ENCODE measurements around the gene DDAH1.
A peak's percentile ranks its signal among the peaks of the same experiment; 100 is the strongest.

DDAH1 gene

DNA sequence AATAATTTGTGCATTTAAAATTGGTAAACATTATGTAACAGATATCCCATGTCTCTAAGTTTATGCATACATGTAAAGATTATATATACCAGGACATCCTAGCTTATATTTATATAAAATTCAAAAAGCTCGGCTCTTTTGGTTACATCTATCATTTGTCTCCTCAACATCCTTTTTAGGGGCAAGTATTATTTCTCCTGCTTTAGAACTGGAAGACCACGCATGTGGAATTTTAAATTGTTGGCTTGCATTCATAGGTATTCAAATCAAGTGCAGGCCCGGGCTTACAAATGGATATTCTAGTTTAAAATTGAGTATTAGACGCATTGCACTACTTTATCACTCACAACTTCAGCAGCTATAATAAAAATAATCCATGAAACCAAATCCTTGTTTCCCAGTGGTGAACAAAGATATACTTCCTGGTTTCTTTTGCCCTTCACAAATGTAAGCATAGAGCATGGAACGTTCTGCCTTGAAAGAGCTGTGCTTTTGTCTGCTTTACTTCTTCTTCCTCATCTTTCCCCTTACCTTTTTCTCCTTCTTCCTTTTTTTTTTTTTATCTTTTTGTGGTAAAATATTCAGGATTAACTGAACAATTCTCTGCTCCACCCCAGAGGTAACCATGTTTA, 57.1 kb downstream of the DDAH1 start:
- no peak overlapping the region for H3K9ac ChIP-seq (ENCODE audit: low read length)

DNA sequence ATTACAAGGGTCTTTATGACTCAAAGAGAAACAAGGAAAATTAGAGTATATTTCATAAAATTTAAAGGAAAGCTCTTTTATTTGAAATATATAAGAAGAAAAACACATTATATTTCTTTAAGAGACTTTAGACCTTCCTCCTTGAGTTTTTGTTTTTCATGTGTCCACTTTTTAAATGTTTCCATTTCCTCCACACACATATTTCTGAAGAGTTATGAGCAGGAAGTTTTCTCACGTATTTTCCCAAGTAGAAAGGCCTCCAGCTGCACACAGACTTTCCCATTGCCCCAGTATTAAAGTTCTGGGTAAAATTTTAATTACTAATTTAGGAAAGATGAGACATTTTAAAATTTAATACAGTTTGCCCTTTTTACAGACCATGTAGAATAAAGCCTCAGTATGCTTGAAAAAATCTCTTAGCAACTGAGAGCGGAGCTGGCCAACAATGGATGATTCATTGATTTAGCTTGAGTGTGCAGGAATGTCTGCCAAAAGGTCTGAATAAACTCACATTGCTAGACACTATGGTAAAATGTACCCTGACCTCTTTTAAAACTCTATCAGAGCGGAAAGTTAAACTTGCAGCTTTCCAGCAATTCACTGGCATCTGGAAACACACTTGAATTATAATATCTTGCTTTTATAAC, 57.9 kb downstream of the DDAH1 start:
- Histone ChIP-seq H3K36me3 (ENCODE audit: insufficient read depth, low read length) (no peaks in the 10 kb centered on the region), H3K4me1 (ENCODE audit: insufficient read depth, low read length) (peaks cover 28% of the 10 kb centered on the region), H3K27me3 (ENCODE audit: control insufficient read depth in 1 of 2, insufficient read depth in 2 of 2, low read length in 2 of 2) (no peaks in the 10 kb centered on the region), H3K9ac (ENCODE audit: low read length) (no peak overlapping the region), H3K9me3 (ENCODE audit: low read length) (no peaks in the 10 kb centered on the region), H3K4me3 (ENCODE audit: low read depth in 1 of 2, low read length in 2 of 2) (no peak overlapping the region), H3K27ac (ENCODE audit: low read depth, low read length) (peak overlapping the region; percentile 5)

More for the DNA sequence above, 57.1 kb downstream of the DDAH1 start:
- Histone ChIP-seq H3K27ac (ENCODE audit: low read depth, low read length) (peak overlapping the region; percentile 5), H3K36me3 (ENCODE audit: insufficient read depth, low read length) (no peaks in the 10 kb centered on the region), H3K27me3 (ENCODE audit: control insufficient read depth in 1 of 2, insufficient read depth in 2 of 2, low read length in 2 of 2) (no peaks in the 10 kb centered on the region), H3K4me3 (ENCODE audit: low read depth in 1 of 2, low read length in 2 of 2) (no peak overlapping the region), H3K4me1 (ENCODE audit: insufficient read depth, low read length) (peaks cover 28% of the 10 kb centered on the region), H3K9me3 (ENCODE audit: low read length) (no peaks in the 10 kb centered on the region)

- H3K36me3 ChIP-seq (ENCODE audit: insufficient read depth, low read length): no peaks in the 10 kb centered on the region
- H3K27ac ChIP-seq (ENCODE audit: low read depth, low read length): no peak overlapping the region
- no peaks in the 10 kb centered on the region for H3K27me3 ChIP-seq (ENCODE audit: control insufficient read depth in 1 of 2, insufficient read depth in 2 of 2, low read length in 2 of 2)
- H3K4me3 ChIP-seq (ENCODE audit: low read depth in 1 of 2, low read length in 2 of 2): no peak overlapping the region
- no peak overlapping the region for H3K9ac ChIP-seq (ENCODE audit: low read length)
- H3K9me3 ChIP-seq (ENCODE audit: low read length): no peaks in the 10 kb centered on the region
- H3K4me1 ChIP-seq (ENCODE audit: insufficient read depth, low read length): peaks cover 28% of the 10 kb centered on the region
These were observed 58.9 kb downstream of the DDAH1 start for GRCh38 chr1:85406081-85406480.

GRCh38 chr1:85404408-85404807, 60.6 kb downstream of the DDAH1 start:
- Histone ChIP-seq H3K27ac (ENCODE audit: low read depth, low read length) (no peak overlapping the region), H3K9me3 (ENCODE audit: low read length) (no peaks in the 10 kb centered on the region), H3K36me3 (ENCODE audit: insufficient read depth, low read length) (no peaks in the 10 kb centered on the region), H3K9ac (ENCODE audit: low read length) (no peak overlapping the region), H3K4me3 (ENCODE audit: low read depth in 1 of 2, low read length in 2 of 2) (no peak overlapping the region), H3K4me1 (ENCODE audit: insufficient read depth, low read length) (peaks cover 36% of the 10 kb centered on the region), H3K27me3 (ENCODE audit: control insufficient read depth in 1 of 2, insufficient read depth in 2 of 2, low read length in 2 of 2) (no peaks in the 10 kb centered on the region)

DNA sequence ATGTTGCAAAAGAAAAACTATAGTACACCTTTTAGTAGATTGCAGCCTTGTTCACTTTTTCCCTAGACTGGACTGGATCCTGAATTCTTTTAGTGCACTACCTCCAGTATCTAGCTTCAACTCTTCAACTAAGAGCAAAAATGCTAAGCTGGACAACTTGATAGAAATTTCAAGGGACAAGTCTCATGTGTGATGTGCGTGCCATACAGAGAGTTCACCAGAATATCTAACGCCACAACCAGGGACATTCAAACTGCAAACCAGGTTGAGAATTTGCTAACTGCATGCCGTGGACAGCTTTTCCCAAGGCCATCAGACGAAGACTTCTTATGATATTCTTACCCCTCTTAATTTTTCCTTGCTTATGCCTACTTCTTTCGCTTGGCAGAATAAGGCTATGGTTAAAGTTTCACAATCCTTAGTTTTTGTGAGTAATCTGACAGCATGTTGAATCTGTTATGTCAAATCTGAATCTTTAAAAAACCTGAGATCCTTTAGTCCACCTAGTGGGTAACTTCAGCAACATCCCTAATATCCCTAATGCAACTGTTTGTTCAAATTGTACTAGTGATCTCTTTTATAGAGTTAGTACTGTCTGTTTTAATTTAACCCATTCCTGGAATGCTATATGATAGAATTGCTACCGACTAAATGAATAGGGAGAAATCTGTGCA, 66.4 kb downstream of the DDAH1 start:
- no peaks in the 10 kb centered on the region for H3K36me3 ChIP-seq (ENCODE audit: insufficient read depth, low read length)
- no peak overlapping the region for H3K27ac ChIP-seq (ENCODE audit: low read depth, low read length)
- no peaks in the 10 kb centered on the region for H3K27me3 ChIP-seq (ENCODE audit: control insufficient read depth in 1 of 2, insufficient read depth in 2 of 2, low read length in 2 of 2)
- H3K9ac ChIP-seq (ENCODE audit: low read length): no peak overlapping the region
- H3K4me1 ChIP-seq (ENCODE audit: insufficient read depth, low read length): peaks cover 13% of the 10 kb centered on the region
- H3K9me3 ChIP-seq (ENCODE audit: low read length): no peaks in the 10 kb centered on the region
- no peak overlapping the region for H3K4me3 ChIP-seq (ENCODE audit: low read depth in 1 of 2, low read length in 2 of 2)

DNA sequence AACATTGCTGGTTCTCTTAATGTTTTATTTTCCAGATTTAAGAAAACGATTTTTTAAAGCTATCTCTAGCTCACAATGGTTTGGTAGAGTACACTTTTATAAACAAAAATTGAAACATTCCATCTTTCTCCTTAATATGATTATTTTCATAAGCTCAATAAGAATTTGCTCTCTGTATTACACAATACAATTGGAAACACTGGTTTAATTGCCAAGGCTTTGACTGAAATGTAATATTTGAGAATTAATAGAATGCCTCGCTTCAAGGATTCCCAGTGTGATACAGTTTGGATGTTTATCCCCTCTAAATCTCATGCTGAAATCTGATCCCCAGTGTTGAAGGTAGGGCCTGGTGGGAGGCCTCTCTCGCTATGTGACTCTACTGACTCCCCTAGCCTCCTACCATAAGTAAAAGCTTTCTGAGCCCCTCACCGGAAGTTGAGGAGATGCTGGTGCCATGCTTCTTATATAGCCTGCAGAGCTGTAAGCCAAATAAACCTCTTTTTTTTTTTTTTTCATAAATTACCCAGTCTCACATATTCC, 67.4 kb downstream of the DDAH1 start:
- no peaks in the 10 kb centered on the region for H3K9me3 ChIP-seq (ENCODE audit: low read length)
- H3K4me3 ChIP-seq (ENCODE audit: low read depth in 1 of 2, low read length in 2 of 2): no peak overlapping the region
- H3K36me3 ChIP-seq (ENCODE audit: insufficient read depth, low read length): no peaks in the 10 kb centered on the region
- H3K27ac ChIP-seq (ENCODE audit: low read depth, low read length): no peak overlapping the region
- H3K4me1 ChIP-seq (ENCODE audit: insufficient read depth, low read length): peaks cover 13% of the 10 kb centered on the region
- no peak overlapping the region for H3K9ac ChIP-seq (ENCODE audit: low read length)
- H3K27me3 ChIP-seq (ENCODE audit: control insufficient read depth in 1 of 2, insufficient read depth in 2 of 2, low read length in 2 of 2): no peaks in the 10 kb centered on the region

- no peak overlapping the region for H3K4me3 ChIP-seq (ENCODE audit: low read depth in 1 of 2, low read length in 2 of 2)
- H3K36me3 ChIP-seq (ENCODE audit: insufficient read depth, low read length): no peaks in the 10 kb centered on the region
- H3K9me3 ChIP-seq (ENCODE audit: low read length): no peaks in the 10 kb centered on the region
- no peak overlapping the region for H3K27ac ChIP-seq (ENCODE audit: low read depth, low read length)
- H3K27me3 ChIP-seq (ENCODE audit: control insufficient read depth in 1 of 2, insufficient read depth in 2 of 2, low read length in 2 of 2): no peaks in the 10 kb centered on the region
- no peak overlapping the region for H3K9ac ChIP-seq (ENCODE audit: low read length)
- peaks cover 13% of the 10 kb centered on the region for H3K4me1 ChIP-seq (ENCODE audit: insufficient read depth, low read length)
These were observed 68.8 kb downstream of the DDAH1 start for GRCh38 chr1:85396194-85396593.

- Histone ChIP-seq H3K27ac (ENCODE audit: low read depth, low read length) (no peak overlapping the region), H3K27me3 (ENCODE audit: control insufficient read depth in 1 of 2, insufficient read depth in 2 of 2, low read length in 2 of 2) (no peaks in the 10 kb centered on the region), H3K4me3 (ENCODE audit: low read depth in 1 of 2, low read length in 2 of 2) (no peak overlapping the region), H3K9ac (ENCODE audit: low read length) (no peak overlapping the region), H3K9me3 (ENCODE audit: low read length) (no peaks in the 10 kb centered on the region), H3K4me1 (ENCODE audit: insufficient read depth, low read length) (peaks cover 3% of the 10 kb centered on the region), H3K36me3 (ENCODE audit: insufficient read depth, low read length) (no peaks in the 10 kb centered on the region)
These were observed 70.8 kb downstream of the DDAH1 start for GRCh38 chr1:85394130-85394529.

DNA sequence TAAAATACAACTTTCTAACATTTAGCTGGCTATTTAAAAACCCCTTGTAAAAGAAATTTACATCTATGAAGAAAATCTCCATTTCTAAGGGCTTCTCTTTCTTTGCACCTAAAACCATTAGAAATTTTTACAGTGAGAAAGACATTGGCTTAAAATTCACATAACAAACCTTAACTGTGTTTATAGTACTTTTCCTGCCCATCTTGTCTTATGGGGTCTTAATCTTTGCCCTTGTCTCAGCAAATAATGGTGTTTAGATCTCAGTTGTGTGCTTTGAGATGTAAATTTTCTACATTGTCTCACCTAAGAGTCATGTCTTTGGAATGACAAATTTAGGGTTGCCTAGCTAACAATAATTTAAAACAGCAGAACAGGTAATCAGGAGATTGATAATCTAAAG, 71.5 kb downstream of the DDAH1 start:
- Histone ChIP-seq H3K9me3 (ENCODE audit: low read length) (no peaks in the 10 kb centered on the region), H3K4me3 (ENCODE audit: low read depth in 1 of 2, low read length in 2 of 2) (no peak overlapping the region), H3K4me1 (ENCODE audit: insufficient read depth, low read length) (no peaks in the 10 kb centered on the region), H3K9ac (ENCODE audit: low read length) (no peak overlapping the region), H3K27me3 (ENCODE audit: control insufficient read depth in 1 of 2, insufficient read depth in 2 of 2, low read length in 2 of 2) (no peaks in the 10 kb centered on the region), H3K27ac (ENCODE audit: low read depth, low read length) (no peak overlapping the region), H3K36me3 (ENCODE audit: insufficient read depth, low read length) (no peaks in the 10 kb centered on the region)

DNA sequence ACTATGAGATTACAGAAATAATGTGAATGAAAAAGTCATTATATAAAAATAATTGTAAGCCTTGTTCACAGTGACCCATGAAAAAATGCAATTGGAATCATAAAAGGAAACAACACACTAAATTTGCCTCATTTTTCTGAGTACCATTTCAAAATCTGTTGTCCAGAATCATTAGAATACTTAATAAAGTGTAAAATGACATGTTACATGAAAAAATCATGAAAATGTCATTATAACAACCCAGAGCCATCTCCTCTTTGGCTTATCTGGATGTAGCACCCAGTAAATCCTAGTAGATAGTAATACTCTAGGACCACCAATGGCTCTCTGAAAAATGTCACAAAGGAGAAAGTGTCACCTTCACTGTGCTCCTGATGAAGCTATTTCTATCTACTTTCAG, 76.5 kb downstream of the DDAH1 start:
- H3K36me3 ChIP-seq (ENCODE audit: insufficient read depth, low read length): no peaks in the 10 kb centered on the region
- H3K9ac ChIP-seq (ENCODE audit: low read length): no peak overlapping the region
- H3K4me1 ChIP-seq (ENCODE audit: insufficient read depth, low read length): peaks cover 14% of the 10 kb centered on the region
- H3K27me3 ChIP-seq (ENCODE audit: control insufficient read depth in 1 of 2, insufficient read depth in 2 of 2, low read length in 2 of 2): no peaks in the 10 kb centered on the region
- no peak overlapping the region for H3K27ac ChIP-seq (ENCODE audit: low read depth, low read length)
- no peaks in the 10 kb centered on the region for H3K9me3 ChIP-seq (ENCODE audit: low read length)
- no peak overlapping the region for H3K4me3 ChIP-seq (ENCODE audit: low read depth in 1 of 2, low read length in 2 of 2)

DNA sequence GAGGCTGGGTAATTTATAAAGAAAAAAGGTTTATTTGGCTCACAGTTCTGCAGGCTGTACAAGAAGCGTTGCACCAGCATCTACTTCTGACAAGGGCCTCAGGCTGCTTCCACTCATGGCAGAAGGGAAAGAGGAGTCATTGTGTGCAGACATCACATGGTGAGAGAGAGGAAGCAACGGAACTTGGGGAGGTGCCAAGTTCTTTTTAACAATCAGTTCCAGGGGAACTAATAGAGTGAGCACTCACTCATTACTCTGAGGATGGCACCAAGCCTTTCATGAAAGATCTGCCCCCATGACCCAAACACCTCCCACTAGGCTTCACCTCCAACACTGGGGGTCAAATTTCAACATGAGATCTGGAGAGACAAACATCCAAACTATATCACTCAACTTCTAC, 77.2 kb downstream of the DDAH1 start:
- Histone ChIP-seq H3K27me3 (ENCODE audit: control insufficient read depth in 1 of 2, insufficient read depth in 2 of 2, low read length in 2 of 2) (no peaks in the 10 kb centered on the region), H3K9ac (ENCODE audit: low read length) (no peak overlapping the region), H3K27ac (ENCODE audit: low read depth, low read length) (no peak overlapping the region), H3K4me1 (ENCODE audit: insufficient read depth, low read length) (peaks cover 14% of the 10 kb centered on the region), H3K36me3 (ENCODE audit: insufficient read depth, low read length) (no peaks in the 10 kb centered on the region), H3K9me3 (ENCODE audit: low read length) (no peaks in the 10 kb centered on the region), H3K4me3 (ENCODE audit: low read depth in 1 of 2, low read length in 2 of 2) (no peak overlapping the region)

Data from muscle layer of colon (tissue), 2 donors.